C4-2B (cell line): ENCODE results near the gene EIF2B5.

Experiments used
- CTCF ChIP-seq: fragments of 450-650 bp; conservative IDR thresholded peaks from 2 replicates; pipeline ENCODE4 v1.5.1; 2017; ENCODE audit warnings: mild to moderate bottlenecking
- ZFX ChIP-seq: fragments of 450-650 bp; IDR thresholded peaks from 2 replicates; pipeline ENCODE4 v1.6.1; 2017

DNA sequence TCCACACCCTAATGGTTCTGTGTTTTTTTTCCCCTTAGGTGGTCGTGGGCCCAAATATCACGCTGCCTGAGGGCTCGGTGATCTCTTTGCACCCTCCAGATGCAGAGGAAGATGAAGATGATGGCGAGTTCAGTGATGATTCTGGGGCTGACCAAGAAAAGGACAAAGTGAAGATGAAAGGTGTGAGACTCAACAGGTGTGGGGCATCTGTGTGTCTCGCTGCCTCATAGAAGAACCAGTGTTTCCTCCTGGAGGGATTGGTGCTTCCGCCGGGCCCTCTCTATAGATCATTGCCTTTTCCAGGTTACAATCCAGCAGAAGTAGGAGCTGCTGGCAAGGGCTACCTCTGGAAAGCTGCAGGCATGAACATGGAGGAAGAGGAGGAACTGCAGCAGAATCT, 7.0 kb downstream of the EIF2B5 start:
- TF ChIP-seq CTCF (no peak), ZFX (no peak)
